ENCODE results near the gene PKP2.

Gene PKP2

GRCh38 chr12:32743264-32743663 lies 153.3 kb downstream of the PKP2 start:
- no peak for DNase-seq

- DNase-seq = no peak
Measured at GRCh38 chr12:32742133-32742532, 154.4 kb downstream of the PKP2 start.

Data from stimulated activated CD4-positive, alpha-beta T cell treated with anti-CD3 and anti-CD28 coated beads, Interleukin-4, amount 100 ng/mL, for 24 hours (primary cell).